Astrocyte (in vitro differentiated cells and primary cell): ENCODE data around the gene SESN2. TPM values are rescaled to one million over a fixed set of nuclear protein-coding genes. Genes with fewer than 3 reads are reported as not detected.

Experiments
- DNase-seq: peaks from one replicate; pipeline ENCODE4 v3.0.0-alpha.2; 2010; ENCODE audit warnings: low read depth
- FAIRE-seq: peaks from 2 replicates; lab custom pipeline; 2011; peaks lifted over from hg19 to GRCh38; lab: Jason Lieb, UNC
- H2AFZ ChIP-seq: 2 replicates; pipeline ENCODE4 v1.6.0; 2012; ENCODE audit warnings: low read depth, low read length, inconsistent platforms
- H3K27ac ChIP-seq: 2 replicates; pipeline ENCODE4 v1.5.1; 2011; ENCODE audit warnings: low read depth, low read length, inconsistent platforms
- H3K27me3 ChIP-seq: 2 replicates; pipeline ENCODE4 v1.6.0; 2011; ENCODE audit warnings: low read length, inconsistent platforms; ENCODE audit not compliant: insufficient read depth
- H3K36me3 ChIP-seq: 2 replicates; pipeline ENCODE4 v1.5.1; 2011; ENCODE audit warnings: low read length, inconsistent platforms; ENCODE audit not compliant: insufficient read depth
- H3K4me1 ChIP-seq: 2 replicates; pipeline ENCODE4 v1.5.1; 2011; ENCODE audit warnings: low read length, inconsistent platforms; ENCODE audit not compliant: insufficient read depth
- H3K4me2 ChIP-seq: 2 replicates; pipeline ENCODE4 v1.6.0; 2012; ENCODE audit warnings: low read length, inconsistent platforms
- H3K4me3 ChIP-seq: 2 replicates; pipeline ENCODE4 v1.5.1; 2011; ENCODE audit warnings: low read depth, mild to moderate bottlenecking, low read length, inconsistent platforms; ENCODE audit not compliant: insufficient read depth
- H3K79me2 ChIP-seq: 2 replicates; pipeline ENCODE4 v1.6.0; 2012; ENCODE audit warnings: mild to moderate bottlenecking, low read length, inconsistent platforms; ENCODE audit not compliant: insufficient read depth
- H3K9ac ChIP-seq: 2 replicates; pipeline ENCODE4 v1.6.0; 2012; ENCODE audit warnings: mild to moderate bottlenecking, low read length, inconsistent platforms
- H3K9me3 ChIP-seq: 2 replicates; pipeline ENCODE4 v1.5.1; 2012; ENCODE audit warnings: low read depth, mild to moderate bottlenecking, low read length, inconsistent platforms; ENCODE audit not compliant: insufficient read depth
- H4K20me1 ChIP-seq: 2 replicates; pipeline ENCODE4 v1.6.0; 2012; ENCODE audit warnings: low read length, inconsistent platforms; ENCODE audit not compliant: insufficient read depth
- H3K27ac Mint-ChIP-seq: one replicate; pipeline ENCODE4 v1.8.0; 2021; ENCODE audit warnings: mild to moderate bottlenecking, mixed read lengths; ENCODE audit not compliant: unreplicated experiment
- H3K27me3 Mint-ChIP-seq: one replicate; pipeline ENCODE4 v1.8.0; 2021; ENCODE audit warnings: low read depth, mixed read lengths; ENCODE audit not compliant: unreplicated experiment
- H3K36me3 Mint-ChIP-seq: one replicate; pipeline ENCODE4 v1.8.0; 2021; ENCODE audit warnings: low read depth, mixed read lengths; ENCODE audit not compliant: unreplicated experiment
- H3K4me1 Mint-ChIP-seq: one replicate; pipeline ENCODE4 v1.8.0; 2021; ENCODE audit warnings: low read depth, mixed read lengths; ENCODE audit not compliant: unreplicated experiment
- H3K4me3 Mint-ChIP-seq: one replicate; pipeline ENCODE4 v1.8.0; 2021; ENCODE audit warnings: mild to moderate bottlenecking, moderate library complexity, mixed read lengths; ENCODE audit not compliant: unreplicated experiment
- H3K9me3 Mint-ChIP-seq: one replicate; pipeline ENCODE4 v1.8.0; 2021; ENCODE audit warnings: mild to moderate bottlenecking, mixed read lengths; ENCODE audit not compliant: unreplicated experiment
- CTCF ChIP-seq: IDR thresholded peaks from 2 replicates; pipeline ENCODE4 v1.5.1; 2011; ENCODE audit warnings: low read depth, mild to moderate bottlenecking, inconsistent platforms, low read length, moderate library complexity; ENCODE audit not compliant: insufficient read depth
- EZH2 ChIP-seq: IDR thresholded peaks from 2 replicates; pipeline ENCODE4 v1.6.1; 2012; ENCODE audit warnings: mild to moderate bottlenecking, low read length, inconsistent platforms; ENCODE audit not compliant: insufficient read depth
- total RNA-seq: library from RNA; stranded (reverse); gene quantifications from 2 replicates; pipeline ENCODE4 v1.2.1, GENCODE V29; 2021

The SESN2 gene
- total RNA-seq, 1 donor from 2014 or later, result 78.3 TPM

DNA sequence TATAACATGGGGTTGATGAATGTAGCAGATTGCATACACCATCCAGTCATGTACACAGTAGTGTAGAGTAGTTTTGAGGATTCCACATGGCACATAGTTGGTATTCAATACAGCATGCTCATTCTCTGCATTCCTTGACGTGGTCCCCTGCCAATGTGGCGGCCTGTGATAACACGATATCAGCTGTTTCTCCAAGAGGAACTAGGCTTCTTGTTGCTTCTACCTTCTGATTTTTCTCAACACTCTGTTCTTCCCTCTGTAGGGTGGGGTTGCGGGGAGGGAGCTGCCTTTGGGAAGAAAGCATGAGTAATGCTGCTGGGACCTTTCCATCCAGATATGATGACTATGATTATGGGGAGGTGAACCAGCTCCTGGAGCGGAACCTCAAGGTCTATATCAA is 19.4 kb downstream of the SESN2 start:
- H3K27me3 Mint-ChIP-seq, result no peaks in the 10 kb centered on the region
- H3K36me3 ChIP-seq, result peaks cover 34% of the 10 kb centered on the region

DNA sequence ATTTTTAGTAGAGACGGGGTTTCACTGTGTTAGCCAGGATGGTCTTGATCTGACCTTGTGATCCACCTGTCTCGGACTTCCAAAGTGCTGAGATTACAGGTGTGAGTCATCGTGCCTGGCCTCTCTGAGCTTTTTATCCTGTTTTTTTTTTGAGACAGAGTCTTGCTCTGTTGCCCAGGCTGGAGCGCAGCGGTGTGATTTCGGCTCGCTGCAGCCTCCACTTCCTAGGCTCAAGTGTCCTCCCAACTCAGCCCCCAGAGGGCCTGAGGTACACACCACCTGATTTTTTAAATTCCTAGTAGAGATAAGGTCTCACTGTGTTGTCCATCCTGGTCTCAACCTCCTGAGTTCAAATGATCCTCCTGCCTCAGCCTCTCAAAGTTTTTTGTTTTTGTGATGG is 20.4 kb downstream of the SESN2 start:
- TF ChIP-seq EZH2 (no peak), CTCF (no peak)
- Histone ChIP-seq H3K4me1 (no peaks in the 10 kb centered on the region), H3K36me3 (peaks cover 32% of the 10 kb centered on the region), H3K9ac (no peak overlapping the region), H4K20me1 (peaks cover 26% of the 10 kb centered on the region), H3K4me2 (no peak overlapping the region), H3K79me2 (no peaks in the 10 kb centered on the region), H3K27me3 (no peaks in the 10 kb centered on the region), H3K9me3 (no peaks in the 10 kb centered on the region), H3K27ac (no peak overlapping the region), H2AFZ (no peak overlapping the region), H3K4me3 (no peak overlapping the region)
- H3K9me3 Mint-ChIP-seq, result no peaks in the 10 kb centered on the region
- H3K36me3 Mint-ChIP-seq, result peaks cover 41% of the 10 kb centered on the region
- H3K27me3 Mint-ChIP-seq, result no peaks in the 10 kb centered on the region
- DNase-seq, result no peak
- FAIRE-seq, result no peak
- H3K4me3 Mint-ChIP-seq, result no peak overlapping the region
- H3K4me1 Mint-ChIP-seq, result peaks cover 6% of the 10 kb centered on the region
- H3K27ac Mint-ChIP-seq, result peak overlapping the region; percentile 7

More for the DNA sequence above, 19.4 kb downstream of the SESN2 start:
- no peak for FAIRE-seq
- Mint-ChIP-seq H3K9me3 (no peaks in the 10 kb centered on the region), H3K4me3 (no peak overlapping the region), H3K27ac (no peak overlapping the region), H3K36me3 (peaks cover 41% of the 10 kb centered on the region), H3K4me1 (peaks cover 11% of the 10 kb centered on the region)
- Histone ChIP-seq H2AFZ (no peak overlapping the region), H3K27ac (no peak overlapping the region), H3K4me1 (no peaks in the 10 kb centered on the region), H3K27me3 (no peaks in the 10 kb centered on the region), H3K4me2 (no peak overlapping the region), H3K4me3 (no peak overlapping the region), H3K9me3 (no peaks in the 10 kb centered on the region), H3K79me2 (no peaks in the 10 kb centered on the region), H3K9ac (no peak overlapping the region), H4K20me1 (peaks cover 35% of the 10 kb centered on the region)
- DNase-seq, result no peak
- TF ChIP-seq CTCF (no peak), EZH2 (no peak)

GRCh38 chr1:28280501-28280900 is 21.2 kb downstream of the SESN2 start:
- DNase-seq, result no peak
- no peaks in the 10 kb centered on the region for H3K9me3 ChIP-seq
- Mint-ChIP-seq H3K9me3 (no peaks in the 10 kb centered on the region), H3K27ac (peak overlapping the region; percentile 80), H3K36me3 (peaks cover 37% of the 10 kb centered on the region), H3K4me1 (peaks cover 4% of the 10 kb centered on the region), H3K4me3 (no peak overlapping the region), H3K27me3 (no peaks in the 10 kb centered on the region)
- peaks cover 30% of the 10 kb centered on the region for H3K36me3 ChIP-seq
- H3K27ac ChIP-seq, result no peak overlapping the region
- no peaks in the 10 kb centered on the region for H3K4me1 ChIP-seq
- no peaks in the 10 kb centered on the region for H3K27me3 ChIP-seq
- H2AFZ ChIP-seq, result no peak overlapping the region
- H3K4me3 ChIP-seq, result no peak overlapping the region
- H3K4me2 ChIP-seq, result no peak overlapping the region
- no peak for FAIRE-seq
- no peak overlapping the region for H3K9ac ChIP-seq
- peaks cover 22% of the 10 kb centered on the region for H4K20me1 ChIP-seq
- no peak for TF ChIP-seq CTCF
- no peak for TF ChIP-seq EZH2
- H3K79me2 ChIP-seq, result no peaks in the 10 kb centered on the region
